ENCODE results near the gene MTCP1.

Gene MTCP1, protein sequence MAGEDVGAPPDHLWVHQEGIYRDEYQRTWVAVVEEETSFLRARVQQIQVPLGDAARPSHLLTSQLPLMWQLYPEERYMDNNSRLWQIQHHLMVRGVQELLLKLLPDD

DNA sequence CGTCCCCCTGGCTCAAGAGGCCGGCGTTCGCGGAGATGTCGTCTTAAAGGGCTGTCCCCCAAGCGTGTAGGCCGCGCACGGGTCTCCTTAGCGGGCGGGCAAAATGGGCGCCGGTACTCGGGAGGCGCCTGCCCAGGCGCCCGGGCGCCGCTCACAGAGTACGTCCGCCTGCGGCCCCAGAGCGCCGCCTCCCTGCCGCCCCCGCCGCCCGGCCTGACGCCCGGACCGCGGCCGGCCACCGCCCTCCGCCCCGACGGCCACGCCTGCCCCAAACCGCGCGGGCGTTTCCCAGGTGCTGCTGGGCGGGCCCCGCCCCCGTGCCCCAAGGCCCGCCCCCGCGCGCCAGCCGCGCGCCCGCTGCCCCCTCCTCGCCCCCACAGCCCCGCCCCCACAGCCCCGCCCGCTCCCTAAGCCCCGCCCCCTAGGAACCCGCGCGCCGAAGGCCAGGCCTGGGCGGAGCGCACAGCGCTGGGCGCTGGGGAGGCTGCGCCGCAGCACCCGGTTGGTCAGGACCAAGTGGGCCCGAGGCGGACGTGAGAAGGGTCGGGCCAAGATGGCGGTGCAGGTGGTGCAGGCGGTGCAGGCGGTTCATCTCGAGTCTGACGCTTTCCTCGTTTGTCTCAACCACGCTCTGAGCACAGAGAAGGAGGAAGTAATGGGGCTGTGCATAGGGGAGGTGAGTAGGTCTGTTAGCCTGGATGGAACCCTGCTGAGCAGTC is at the start of gene MTCP1, which contains the start of the genes BRCC3 and CMC4:
TSS of gene MTCP1 (minus strand) at position 162 of the 719 bp plus-strand sequence. CDS start 5,126 bp downstream, outside the sequence.
TSS of gene BRCC3 (plus strand) at position 534 of the 719 bp plus-strand sequence. CDS start at position 554, 20 bp downstream.
TSS of gene CMC4 (minus strand) at position 162 of the 719 bp plus-strand sequence. CDS start 7,113 bp downstream, outside the sequence.
- peak; percentile 81 for DNase-seq

DNA sequence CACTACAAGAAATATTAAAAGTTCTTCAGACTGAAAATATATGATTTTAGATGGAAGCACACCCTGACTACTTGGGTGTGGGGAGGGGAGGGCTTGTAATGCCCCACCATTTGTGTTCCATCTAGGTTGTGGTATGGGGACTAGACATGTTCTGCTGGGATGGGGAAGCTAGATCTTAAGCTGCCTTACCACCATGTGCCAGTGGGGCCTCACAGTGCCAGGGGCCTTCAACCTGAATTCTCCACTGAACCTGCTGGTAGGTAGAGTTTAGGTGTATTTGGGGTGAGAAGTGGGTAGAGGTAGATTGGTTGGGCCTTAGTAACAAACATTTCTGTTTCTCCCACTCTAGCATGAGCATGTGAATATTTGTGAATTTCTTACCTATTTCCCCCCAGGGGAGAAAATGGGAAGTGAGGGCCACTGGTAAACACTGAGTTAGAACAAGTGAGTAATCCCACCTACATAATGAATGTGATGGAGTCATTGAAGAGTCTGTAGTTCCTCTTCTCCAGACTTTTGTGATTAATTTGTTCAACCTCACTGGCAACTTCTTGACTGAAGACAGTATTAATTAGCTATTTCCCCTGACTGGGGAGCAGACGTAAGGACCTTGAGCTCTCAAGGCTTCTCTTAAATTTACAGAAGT is 44.4 kb upstream of the MTCP1 start:
- no peak for DNase-seq

DNA sequence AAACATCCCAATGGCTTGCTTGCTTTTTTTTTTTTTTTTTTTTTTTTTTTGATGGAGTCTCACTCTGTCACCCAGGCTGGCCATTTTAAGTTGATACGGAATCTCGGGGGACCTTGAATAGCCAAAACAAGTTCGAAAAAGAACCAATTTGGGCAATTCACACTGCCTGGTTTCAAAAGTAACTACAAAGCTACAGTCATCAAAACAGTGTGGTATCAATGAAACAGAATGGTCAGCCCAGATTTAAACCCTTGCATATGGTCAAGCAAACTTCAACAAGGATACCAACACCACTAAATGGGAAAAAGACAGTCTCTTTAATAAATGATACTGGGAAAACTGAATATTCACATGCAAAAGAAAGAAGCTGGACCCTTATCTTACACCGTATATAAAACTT is 42.2 kb upstream of the MTCP1 start:
- DNase-seq, result no peak

DNA sequence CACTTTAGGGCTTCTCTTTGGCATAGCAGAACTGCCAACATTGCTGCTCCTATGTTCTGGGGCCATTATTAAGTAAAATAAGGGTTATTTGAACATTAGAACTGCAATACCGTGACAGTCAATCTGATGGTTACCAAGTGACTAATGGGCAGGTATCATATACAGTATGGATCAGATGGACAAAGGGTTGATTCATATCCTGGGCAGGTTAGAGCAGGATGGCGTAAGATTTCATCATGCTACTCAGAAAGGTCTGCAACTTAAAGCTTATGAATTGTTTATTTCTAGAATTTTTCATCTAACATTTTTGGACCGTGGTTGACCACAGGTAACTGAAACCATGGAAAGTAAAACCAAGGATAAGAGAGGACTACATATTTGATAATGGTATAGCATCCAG is 41.2 kb upstream of the MTCP1 start:
- no peak for DNase-seq

DNA sequence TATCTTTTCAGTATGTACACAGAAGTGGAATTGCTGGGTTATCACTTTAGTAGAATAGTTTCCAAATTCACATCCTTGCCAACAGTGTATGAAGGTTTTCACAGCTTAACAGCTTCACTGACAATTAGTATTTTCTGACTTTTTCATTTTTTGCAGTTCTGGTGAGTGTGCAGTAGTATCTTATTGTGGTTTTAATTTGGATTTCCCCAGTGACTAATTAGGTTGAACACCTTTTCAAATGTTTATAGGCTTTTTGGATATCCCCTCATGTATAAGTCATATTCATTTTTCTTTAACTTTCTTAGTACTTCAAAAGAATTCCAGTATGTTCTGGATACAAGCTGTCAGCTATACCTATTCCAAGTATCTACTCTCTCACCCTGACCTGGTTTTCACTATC is 37.5 kb upstream of the MTCP1 start:
- no peak for DNase-seq

DNA sequence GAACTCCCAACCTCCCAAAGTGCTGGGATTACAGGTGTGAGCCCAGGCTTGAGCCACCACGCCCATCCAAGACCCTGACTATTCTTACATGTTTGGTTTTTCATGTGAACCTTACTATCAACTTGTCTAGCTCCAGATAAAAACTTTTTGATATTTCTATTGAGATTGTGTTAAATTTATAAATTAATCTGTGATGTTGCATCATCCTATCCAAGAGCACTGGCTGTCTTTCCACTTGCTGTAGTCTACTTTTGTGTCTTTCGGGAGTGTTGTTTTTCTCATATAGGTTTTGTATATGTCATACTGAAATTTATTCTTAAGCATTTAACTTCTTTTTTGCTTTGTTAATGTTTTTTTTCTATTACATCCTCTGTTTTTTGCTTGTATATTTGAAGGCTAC is 35.0 kb upstream of the MTCP1 start:
- DNase-seq, result no peak

DNA sequence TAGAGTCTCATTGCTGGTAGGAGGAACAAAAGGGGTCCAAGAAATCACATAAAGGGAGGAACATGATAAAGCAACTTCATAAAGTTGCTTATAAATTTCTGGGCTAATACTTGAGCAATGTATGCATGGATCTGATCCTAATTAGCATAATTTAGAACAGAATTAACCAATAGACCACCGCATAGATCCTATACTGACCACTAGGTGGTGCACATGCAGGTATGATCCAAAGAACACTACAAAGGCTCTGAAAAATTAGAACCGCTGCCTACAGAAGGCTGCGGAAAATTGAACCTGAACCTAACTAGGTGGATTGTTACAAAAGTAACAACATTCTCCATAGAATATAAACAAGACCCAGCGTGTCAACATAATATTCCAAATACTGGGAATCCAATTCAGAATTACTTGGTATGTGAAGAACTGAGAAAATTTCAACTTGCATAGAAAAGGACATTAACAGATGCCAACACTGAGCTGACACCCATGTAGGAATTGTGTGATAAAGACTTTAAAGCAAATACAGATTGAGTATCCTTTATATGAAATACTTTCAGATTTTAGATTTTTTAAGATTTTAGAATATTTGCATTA is 23.6 kb upstream of the MTCP1 start:
- DNase-seq, result peak; percentile 1

DNA sequence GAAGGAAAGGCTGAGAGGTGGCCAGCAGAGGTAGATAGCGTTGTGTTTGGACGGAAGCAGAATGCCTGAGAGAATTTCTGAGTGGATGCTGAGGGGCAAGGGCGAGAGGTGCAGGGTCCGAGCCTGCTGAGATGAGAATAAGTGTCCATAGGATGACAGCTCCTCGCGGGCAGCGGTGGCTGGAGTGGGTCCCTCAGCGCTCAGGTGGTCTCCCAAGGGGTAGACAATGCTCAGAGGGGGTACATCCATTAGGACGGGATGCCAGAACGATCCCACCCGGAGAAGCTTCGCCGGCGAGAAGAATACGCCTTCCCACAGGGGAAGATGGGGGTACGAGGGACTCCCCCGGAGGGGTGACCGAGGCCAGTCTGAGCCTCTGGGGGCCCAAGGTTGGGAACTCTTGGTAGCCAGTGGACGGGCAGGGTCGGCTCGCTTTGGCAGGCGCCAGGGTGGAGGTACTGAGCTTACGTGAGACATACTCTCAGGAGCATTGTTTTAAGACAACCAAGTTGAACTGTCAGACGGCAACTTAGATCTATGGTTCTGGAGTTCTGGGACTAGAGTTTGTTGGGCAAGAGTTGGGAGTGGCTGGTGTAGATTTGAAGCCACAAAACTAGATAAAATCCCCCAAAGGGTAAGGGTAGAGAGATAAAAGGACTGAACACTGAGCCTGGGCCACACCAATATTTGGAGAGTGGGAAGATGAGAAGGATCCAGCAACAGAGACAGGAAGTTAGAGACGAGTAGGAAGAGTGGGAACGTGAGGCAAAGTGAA is 16.2 kb upstream of the MTCP1 start:
- no peak for DNase-seq

DNA sequence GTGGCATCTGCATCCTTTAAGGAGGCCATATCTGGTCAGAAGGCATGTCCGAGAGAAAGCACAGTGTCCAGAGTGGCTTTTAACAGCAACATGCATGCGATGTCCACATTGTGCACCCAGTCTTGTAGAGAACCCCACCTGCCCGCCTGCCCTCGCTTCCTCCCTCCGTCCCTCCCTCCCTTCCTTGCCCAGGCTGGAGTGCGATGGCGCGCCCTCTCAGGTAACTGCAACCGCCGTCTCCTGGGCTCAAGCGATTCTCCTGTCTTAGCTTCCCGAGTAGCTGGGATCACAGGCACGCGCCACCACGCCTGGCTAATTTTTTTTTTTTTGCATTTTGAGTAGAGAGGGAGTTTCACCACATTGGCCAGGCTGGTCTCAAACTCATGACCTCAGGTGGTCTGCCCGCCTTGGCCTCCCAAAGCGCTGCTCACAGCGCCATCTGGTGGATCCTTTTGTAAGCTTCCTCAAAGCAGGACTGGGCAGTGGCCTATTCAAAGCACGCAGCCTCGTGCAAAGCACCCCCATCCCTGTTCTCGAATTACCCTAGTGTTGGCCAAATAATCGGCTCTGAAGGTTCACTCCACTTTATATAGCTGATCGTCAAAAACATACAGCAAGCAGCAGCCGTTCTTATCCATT is 15.4 kb upstream of the MTCP1 start:
- DNase-seq, result no peak

DNA sequence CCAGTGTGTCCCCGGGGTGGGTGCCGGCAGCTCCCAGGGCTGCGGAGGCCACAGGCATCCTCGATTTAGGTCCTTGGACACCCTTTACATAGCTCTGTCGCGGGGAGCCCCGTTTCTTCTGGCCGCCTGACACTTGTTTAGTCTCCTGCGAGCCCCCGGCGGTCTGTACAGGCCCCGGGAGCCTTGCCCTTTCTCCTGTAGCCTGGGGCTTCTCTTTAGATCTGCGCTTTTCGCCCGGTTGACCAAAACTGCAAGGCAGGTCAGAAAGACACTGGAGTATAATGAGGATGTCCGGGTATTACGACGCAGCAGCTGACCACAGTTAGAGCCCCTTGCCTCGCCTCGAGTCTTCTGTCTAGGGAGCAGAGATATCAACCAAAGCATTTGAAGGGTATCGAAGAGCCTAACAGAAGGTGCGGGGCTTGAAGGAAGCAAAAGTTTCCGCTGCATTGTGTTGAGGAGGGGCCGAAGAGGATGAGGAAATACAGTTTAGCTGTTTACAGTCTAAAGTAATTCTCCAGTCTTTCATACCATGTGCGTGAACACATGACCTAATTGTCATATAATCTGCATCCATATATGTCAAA is 851 bp upstream of the MTCP1 start:
- no peak for DNase-seq

DNA sequence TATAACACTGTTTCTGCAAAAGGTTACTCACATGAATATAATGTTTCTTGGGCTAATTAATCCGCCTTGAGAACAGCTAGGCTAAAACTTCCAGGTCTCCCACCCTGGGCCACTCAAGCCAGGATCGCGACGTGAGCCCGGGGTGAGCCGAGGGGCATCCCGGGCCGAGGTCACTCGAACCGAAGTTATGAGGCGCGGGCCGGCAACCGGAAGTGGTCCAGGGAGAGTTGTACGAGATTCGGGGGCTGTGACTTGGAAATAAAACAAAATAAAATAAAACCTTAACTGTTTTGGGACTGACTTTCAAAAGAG is 317 bp downstream of the MTCP1 start:
- no peak for DNase-seq

DNA sequence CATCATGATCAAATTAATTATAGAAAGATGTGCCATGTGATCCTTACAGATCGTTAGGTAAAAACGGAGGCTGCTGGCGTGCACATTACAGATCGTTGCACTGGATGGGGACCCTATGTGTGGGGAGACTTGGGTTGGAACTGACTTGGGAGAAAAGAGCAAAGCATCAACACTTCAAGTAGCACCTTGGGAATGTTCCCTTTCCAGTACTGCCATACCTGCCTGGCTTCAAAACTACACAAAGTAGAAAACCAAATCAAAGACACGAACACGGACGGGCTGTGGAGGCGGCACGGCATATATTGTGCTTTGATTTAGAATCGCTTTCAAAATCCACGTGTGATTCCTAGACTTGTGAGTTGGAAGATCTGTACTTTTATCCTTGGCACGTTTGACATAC is 898 bp downstream of the MTCP1 start:
- DNase-seq, result no peak

DNA sequence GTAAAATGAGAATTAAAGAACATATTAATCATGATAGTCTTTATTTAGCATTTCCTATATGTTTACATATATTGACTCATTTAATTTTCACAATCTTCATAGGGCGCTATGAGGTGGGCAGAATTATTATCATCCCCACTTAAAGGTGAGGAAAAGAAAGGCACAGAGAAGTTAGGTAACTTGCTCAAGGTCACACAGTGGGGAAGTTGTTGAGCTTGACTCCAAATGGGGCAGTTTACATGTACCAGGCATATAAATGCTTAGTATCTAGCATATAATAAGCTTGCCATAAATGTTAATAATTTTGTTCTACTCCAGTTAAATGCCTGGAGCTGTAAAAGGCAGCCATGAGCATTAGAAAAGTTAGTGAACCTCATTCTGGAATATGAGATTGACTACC is 1.5 kb downstream of the MTCP1 start:
- no peak for DNase-seq

DNA sequence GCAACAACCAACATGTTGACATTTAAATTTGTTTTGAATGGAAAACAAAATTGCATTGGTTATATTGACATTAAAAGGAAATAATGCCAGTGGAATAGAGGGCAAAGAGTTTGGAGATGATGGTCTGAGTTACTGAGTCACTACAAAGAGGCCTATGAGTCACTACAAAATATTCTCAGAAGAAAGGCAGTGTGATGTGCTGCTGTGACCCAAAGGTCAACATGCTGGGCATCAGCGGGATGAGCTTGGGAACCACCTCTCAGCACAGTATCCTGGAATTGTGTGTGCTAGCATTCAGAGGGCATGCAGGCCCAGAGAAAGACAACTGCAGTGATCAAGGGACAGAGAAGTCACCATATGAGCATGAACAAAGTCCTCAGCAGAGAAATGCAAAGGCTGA is 2.8 kb downstream of the MTCP1 start:
- no peak for DNase-seq

DNA sequence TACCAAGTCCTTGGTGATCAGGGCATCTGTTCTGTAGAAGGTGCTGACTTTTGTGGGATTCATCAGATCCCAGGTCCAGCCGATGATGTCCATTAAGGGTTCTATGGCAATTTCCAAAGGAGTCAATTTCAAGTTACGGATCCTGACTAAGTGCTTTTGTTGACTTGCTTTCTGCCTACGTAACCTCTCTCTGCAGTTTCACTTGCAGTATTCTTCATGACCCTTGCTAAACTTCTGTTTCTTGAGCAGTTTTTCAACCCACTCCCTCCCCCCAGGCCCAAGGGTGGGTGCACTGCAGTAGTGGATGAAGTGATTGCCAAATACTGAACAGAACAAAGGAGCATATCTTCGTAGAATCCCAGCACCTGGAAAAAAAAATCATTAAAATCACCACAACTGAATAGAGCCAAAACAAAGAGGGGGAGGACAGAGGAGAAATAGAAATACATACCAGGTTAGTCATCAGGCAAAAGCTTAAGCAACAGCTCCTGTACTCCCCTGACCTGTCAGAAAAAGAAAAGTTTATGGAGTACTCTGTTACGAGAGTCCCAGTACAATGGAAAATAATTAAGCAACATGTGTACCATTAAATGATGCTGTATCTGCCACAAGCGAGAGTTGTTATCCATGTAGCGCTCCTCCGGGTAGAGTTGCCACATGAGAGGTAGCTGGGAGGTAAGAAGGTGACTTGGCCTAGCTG is 5.8 kb downstream of the MTCP1 start:
- DNase-seq, result no peak

DNA sequence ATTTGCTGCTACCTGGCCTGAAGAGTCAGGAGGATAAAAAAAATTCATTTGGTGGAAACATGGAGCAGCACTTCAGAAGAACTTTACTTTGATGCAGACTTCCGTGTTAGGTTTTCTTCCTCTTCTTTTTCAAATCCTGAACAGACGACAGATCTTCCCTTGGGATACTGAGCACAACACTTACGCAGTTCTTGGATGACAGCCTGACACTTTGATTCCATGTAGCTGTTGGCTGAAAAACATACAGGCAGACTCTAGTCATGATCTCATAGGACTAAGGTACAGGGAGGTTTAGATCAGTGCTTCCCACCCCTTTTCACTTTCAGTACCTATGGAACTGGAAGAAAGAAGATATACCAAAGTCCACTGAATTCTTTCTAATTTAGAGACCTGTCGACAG is 9.2 kb downstream of the MTCP1 start:
- no peak for DNase-seq

DNA sequence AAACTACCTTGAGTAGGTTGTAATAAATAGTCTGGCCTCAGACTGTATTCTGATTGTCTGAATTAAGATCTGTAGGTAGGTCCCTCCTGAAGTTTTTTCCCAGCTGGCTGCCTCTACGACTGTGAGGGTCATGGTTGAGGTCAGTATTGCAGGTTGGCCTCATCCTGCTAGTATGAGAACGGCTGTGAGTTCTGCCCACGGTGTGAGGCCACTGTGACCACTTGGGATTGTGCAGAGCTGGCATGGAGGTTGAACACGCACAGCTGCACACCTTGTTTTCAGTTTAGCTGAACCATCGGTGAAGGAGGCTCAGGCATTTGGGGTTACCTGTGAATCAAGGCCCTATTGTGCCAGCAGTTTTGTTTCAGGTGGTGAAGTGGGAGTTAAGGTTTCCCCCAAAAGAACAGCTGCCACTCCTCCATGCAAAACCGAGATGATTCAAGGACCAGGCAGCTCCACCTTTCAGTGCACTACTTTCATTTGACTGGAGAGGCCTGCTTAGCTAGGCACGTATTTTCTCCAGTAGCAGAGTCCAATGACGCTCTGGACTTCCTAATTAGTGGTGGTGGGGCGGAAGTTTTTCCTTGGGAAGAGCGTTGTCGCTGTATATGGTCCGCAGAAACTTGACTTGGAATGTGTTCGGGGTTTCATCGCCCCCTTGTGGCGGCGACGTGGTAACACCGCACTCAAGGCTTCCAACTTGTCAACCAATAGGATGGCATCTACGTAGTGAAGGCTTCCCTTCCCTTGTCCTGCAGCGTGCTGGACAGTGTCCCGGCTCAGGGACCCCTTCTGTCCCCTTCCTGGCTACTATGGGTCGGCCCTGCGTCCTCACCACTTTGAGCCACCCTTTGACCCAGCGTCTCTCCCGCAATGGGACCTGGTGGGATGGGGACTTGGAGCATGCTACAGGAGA is 13.8 kb downstream of the MTCP1 start:
- peak; percentile 53 for DNase-seq

DNA sequence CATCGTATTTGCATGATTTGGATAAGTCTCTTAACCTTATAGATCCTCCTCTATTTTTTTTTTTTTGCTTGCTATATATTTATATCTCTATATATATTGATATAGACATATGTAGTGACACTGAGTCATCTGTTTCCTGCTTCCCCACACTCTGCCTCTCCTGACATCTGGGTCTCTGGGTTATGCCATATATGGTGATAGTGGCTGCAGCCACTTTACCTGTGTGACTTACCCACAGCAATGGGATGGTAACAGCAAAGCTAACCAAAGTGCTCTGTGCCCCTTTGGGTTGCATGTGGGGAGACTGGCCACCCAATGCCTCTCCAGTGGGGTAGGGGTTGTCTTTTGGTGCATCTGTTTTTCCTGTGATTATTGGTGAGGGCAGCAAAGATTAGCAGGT is 14.5 kb downstream of the MTCP1 start:
- DNase-seq, result no peak

DNA sequence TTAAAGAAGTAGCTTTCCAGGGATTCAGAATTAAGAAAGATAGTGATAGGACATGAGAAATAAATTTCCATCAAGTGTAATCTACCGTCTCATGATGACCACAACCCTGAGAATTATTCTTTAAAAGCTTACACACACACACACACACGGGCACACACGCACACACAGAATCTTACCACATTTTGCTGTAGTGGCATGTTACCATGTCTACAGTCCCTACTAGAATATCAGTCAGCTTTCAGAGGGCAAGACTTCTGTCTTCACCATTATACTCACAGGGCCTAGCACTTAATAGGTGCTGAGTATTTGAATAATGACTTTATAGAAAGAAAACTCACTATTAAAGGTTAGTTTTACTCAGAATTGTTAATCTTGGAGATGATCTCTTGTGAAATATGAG is 15.4 kb downstream of the MTCP1 start:
- no peak for DNase-seq

DNA sequence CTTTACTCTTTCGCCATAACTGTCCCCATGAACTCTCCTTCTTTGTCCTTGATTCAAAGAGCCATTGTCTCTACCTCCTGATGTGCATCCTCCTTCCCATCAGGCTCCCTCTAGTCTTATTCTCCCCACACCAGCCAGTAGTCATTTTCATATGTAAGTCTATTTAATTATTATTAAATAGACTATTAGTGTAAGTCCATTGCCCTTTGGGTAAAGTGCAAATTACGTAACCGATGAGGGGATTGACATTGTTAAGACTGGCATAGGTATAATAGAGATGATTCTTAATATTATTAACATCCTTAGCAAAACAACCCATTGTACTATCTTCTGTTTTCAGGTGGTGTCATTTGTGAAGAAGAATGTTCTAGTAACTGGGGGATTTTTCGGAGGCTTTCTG is 16.7 kb downstream of the MTCP1 start:
- DNase-seq, result no peak

DNA sequence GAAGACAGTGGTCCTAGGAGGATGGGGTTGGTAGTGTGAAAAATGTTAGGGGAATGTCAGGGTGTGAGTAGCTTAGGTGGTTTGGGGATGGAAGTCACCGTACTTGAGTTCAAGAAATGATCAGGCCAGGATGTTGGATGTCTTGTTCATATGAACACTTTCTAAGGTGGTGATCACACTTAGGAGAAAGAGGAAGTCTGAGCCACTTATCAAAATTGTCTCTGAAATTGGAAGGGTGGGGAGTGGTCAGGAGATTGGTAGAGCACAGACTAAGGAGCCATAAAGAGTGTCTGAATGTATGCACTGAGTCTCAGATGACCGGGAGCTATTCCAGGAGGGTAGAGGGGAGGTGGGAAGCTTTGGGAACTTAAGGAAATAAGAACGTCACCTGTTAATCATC is 17.3 kb downstream of the MTCP1 start:
- DNase-seq, result no peak
